HCT116 (cell line): ENCODE results near the gene PDCL2. TPM values are rescaled to one million over a fixed set of nuclear protein-coding genes. Genes with fewer than 3 reads are reported as not detected.

Experiments
- ATAC-seq: fragments of 200-7000 bp; cut with Tn5 transposase; 2 replicates; pipeline ENCODE4 v1.9.1; 2020; ENCODE audit warnings: mild to moderate bottlenecking, moderate library complexity
- BruUV-seq: library from RNA; stranded (reverse); fragments of 400-500 nt; replicated peaks from 2 replicates; lab custom pipeline; 2021; lab: Mats Ljungman, UMichigan
- CTCF ChIA-PET: fragments of 300-600 bp; sonication (Branson Sonifier 250); formaldehyde crosslinking; loops from one replicate; lab custom pipeline; 2021; ENCODE audit warnings: antibody characterized with exemption; lab: Charles Lee
- POLR2A ChIA-PET: fragments of 300-600, 350-600 bp; sonication (Branson Sonifier 250); formaldehyde crosslinking; loops from one replicate; lab custom pipeline; 2021; ENCODE audit warnings: antibody characterized with exemption; lab: Charles Lee
- RAD21 ChIA-PET, 2 experiments: fragments of 300-600 bp; sonication (Branson Sonifier 250); formaldehyde crosslinking; loops; one replicate each; lab custom pipeline; 2023; ENCODE audit warnings: low total read pairs in 2 of 2; ENCODE audit not compliant: uncharacterized antibody in 2 of 2, unreplicated experiment in 2 of 2, low non-redundant PET in 1 of 2; lab: Charles Lee
- DNase-seq: peaks from one replicate; pipeline ENCODE4 v3.0.0-alpha.2; 2010; ENCODE audit warnings: low read depth, low spot score
- H2AFZ ChIP-seq: fragments of 200-600 bp; shearing (Covaris generic), sonication (generic); 2 replicates; pipeline ENCODE4 v1.6.1; 2017; ENCODE audit warnings: low read depth, mixed run types, mixed read lengths, antibody characterized with exemption, low read length; ENCODE audit not compliant: poor library complexity, severe bottlenecking
- H3K27ac ChIP-seq: 2 replicates; pipeline ENCODE4 v1.5.1; 2012; ENCODE audit warnings: low read depth, low read length
- H3K27me3 ChIP-seq: fragments of 200-600 bp; sonication (generic); 2 replicates; pipeline ENCODE4 v1.6.1; 2016; ENCODE audit warnings: mixed run types, low read length, mixed read lengths; ENCODE audit not compliant: insufficient read depth
- H3K36me3 ChIP-seq, 2 experiments: fragments of 200-500 bp in 1 of 2; fragments of 200-600 bp in 1 of 2; sonication (Bioruptor generic) in 1 of 2; sonication (generic) in 1 of 2; 2 replicates each; pipeline versions ENCODE4 v1.5.1 to v1.6.1; 2014 to 2016; ENCODE audit warnings: low read length in 2 of 2, inconsistent platforms in 1 of 2, mixed read lengths in 1 of 2, mixed run types in 1 of 2; ENCODE audit not compliant: insufficient read depth in 2 of 2, control insufficient read depth in 1 of 2
- H3K4me1 ChIP-seq, 2 experiments: fragments of 200-600 bp in 1 of 2; sonication (generic) in 1 of 2; 2 replicates each; pipeline versions ENCODE4 v1.5.1 to v1.6.1; 2012 to 2017; ENCODE audit warnings: low read length in 2 of 2, inconsistent platforms in 1 of 2, mild to moderate bottlenecking in 1 of 2, mixed read lengths in 1 of 2, mixed run types in 1 of 2, moderate library complexity in 1 of 2; ENCODE audit not compliant: insufficient read depth in 2 of 2, control insufficient read depth in 1 of 2
- H3K4me2 ChIP-seq: fragments of 200-600 bp; sonication (generic); 2 replicates; pipeline ENCODE4 v1.6.1; 2017; ENCODE audit warnings: mixed run types, low read length, mixed read lengths
- H3K4me3 ChIP-seq, 2 experiments: fragments of 200-600 bp in 1 of 2; sonication (generic) in 1 of 2; replicated peaks in 1 of 2; 2 replicates each; pipeline ENCODE4 v1.5.1; 2011 to 2016; ENCODE audit warnings: low read length in 2 of 2, control low read depth in 1 of 2, low read depth in 1 of 2, mild to moderate bottlenecking in 1 of 2, mixed read lengths in 1 of 2, mixed run types in 1 of 2
- H3K79me2 ChIP-seq: fragments of 200-600 bp; sonication (generic); 2 replicates; pipeline ENCODE4 v1.6.1; 2017; ENCODE audit warnings: mild to moderate bottlenecking, mixed run types, low read length, moderate library complexity, mixed read lengths; ENCODE audit not compliant: insufficient read depth
- H3K9ac ChIP-seq: fragments of 200-600 bp; sonication (generic); 2 replicates; pipeline ENCODE4 v1.6.1; 2016; ENCODE audit warnings: low read length, mixed read lengths
- H3K9me2 ChIP-seq: fragments of 200-600 bp; sonication (generic), shearing (Covaris generic); 2 replicates; pipeline ENCODE4 v1.6.1; 2017; ENCODE audit warnings: mixed run types, mild to moderate bottlenecking, moderate library complexity; ENCODE audit not compliant: insufficient read depth
- H3K9me3 ChIP-seq, 2 experiments: fragments of 200-500 bp in 1 of 2; fragments of 200-600 bp in 1 of 2; sonication (Bioruptor generic) in 1 of 2; sonication (generic) in 1 of 2; 2 replicates each; pipeline ENCODE4 v1.6.1; 2014 to 2017; ENCODE audit warnings: low read length in 2 of 2, mixed read lengths in 2 of 2, inconsistent platforms in 1 of 2, low read depth in 1 of 2, mild to moderate bottlenecking in 1 of 2, mixed run types in 1 of 2, moderate library complexity in 1 of 2; ENCODE audit not compliant: control insufficient read depth in 1 of 2, insufficient read depth in 1 of 2
- H4K20me1 ChIP-seq: fragments of 200-600 bp; sonication (generic), shearing (Covaris generic); 2 replicates; pipeline ENCODE4 v1.6.1; 2017; ENCODE audit warnings: mixed run types, mild to moderate bottlenecking, moderate library complexity; ENCODE audit not compliant: insufficient read depth
- CEBPB ChIP-seq: IDR thresholded peaks from 2 replicates; pipeline ENCODE4 v1.6.1; 2012; ENCODE audit warnings: low read depth
- EZH2phosphoT487 ChIP-seq: fragments of 200-600 bp; IDR thresholded peaks from 2 replicates; pipeline ENCODE4 v1.6.1; 2018; ENCODE audit warnings: antibody characterized with exemption, borderline replicate concordance
- FOSL1 ChIP-seq: IDR thresholded peaks from 2 replicates; pipeline ENCODE4 v1.6.1; 2012; ENCODE audit warnings: low read depth
- JUND ChIP-seq: IDR thresholded peaks from 2 replicates; pipeline ENCODE4 v1.6.1; 2012
- MAX ChIP-seq: IDR thresholded peaks from 2 replicates; pipeline ENCODE4 v1.6.1; 2012
- POLR2A ChIP-seq: IDR thresholded peaks from 2 replicates; pipeline ENCODE4 v1.7.0; 2011; ENCODE audit warnings: borderline replicate concordance; ENCODE audit not compliant: insufficient read depth, insufficient read length; ENCODE audit errors: extremely low read depth
- POLR2AphosphoS5 ChIP-seq: IDR thresholded peaks from 2 replicates; pipeline ENCODE4 v1.6.1; 2011; ENCODE audit warnings: mild to moderate bottlenecking, low read depth, low read length, moderate library complexity
- RAD21 ChIP-seq: IDR thresholded peaks from 2 replicates; pipeline ENCODE4 v1.6.1; 2012; ENCODE audit warnings: low read depth, mild to moderate bottlenecking
- SIN3A ChIP-seq: IDR thresholded peaks from 2 replicates; pipeline ENCODE4 v1.6.1; 2012; ENCODE audit warnings: low read depth
- YY1 ChIP-seq: IDR thresholded peaks from 2 replicates; pipeline ENCODE4 v1.6.1; 2011; ENCODE audit warnings: low read length, low read depth, moderate library complexity, mild to moderate bottlenecking; ENCODE audit not compliant: insufficient replicate concordance; ENCODE audit errors: extremely low read depth
- ZBTB33 ChIP-seq: IDR thresholded peaks from 2 replicates; pipeline ENCODE4 v1.6.1; 2011; ENCODE audit warnings: mild to moderate bottlenecking, low read length, moderate library complexity; ENCODE audit not compliant: insufficient replicate concordance; ENCODE audit errors: extremely low read depth
- ZFX ChIP-seq: fragments of 450-650 bp; IDR thresholded peaks from 2 replicates; pipeline ENCODE4 v1.6.1; 2017
- ZNF274 ChIP-seq: fragments of 200-500 bp; sonication (Bioruptor generic); IDR thresholded peaks from 2 replicates; pipeline ENCODE4 v1.6.1; 2014; ENCODE audit warnings: mild to moderate bottlenecking, low read depth, low read length, inconsistent platforms
- intact Hi-C: fragments of 100-400 bp; cut with micrococcal nuclease; formaldehyde crosslinking; loops from 2 replicates; pipeline ENCODE4 v1.10.0; 2022
- total RNA-seq: library from RNA; stranded (reverse); gene quantifications from one replicate; pipeline ENCODE4 v1.2.1, GENCODE V29; 2021; ENCODE audit not compliant: unreplicated experiment
- TF ChIP-seq, protein P1 (sequence below): IDR thresholded peaks from 2 replicates; pipeline ENCODE4 v1.6.1; 2012; ENCODE audit warnings: low read depth

The PDCL2 gene
- total RNA-seq, 1 experiment from 2014 or later: 0.47 TPM

DNA sequence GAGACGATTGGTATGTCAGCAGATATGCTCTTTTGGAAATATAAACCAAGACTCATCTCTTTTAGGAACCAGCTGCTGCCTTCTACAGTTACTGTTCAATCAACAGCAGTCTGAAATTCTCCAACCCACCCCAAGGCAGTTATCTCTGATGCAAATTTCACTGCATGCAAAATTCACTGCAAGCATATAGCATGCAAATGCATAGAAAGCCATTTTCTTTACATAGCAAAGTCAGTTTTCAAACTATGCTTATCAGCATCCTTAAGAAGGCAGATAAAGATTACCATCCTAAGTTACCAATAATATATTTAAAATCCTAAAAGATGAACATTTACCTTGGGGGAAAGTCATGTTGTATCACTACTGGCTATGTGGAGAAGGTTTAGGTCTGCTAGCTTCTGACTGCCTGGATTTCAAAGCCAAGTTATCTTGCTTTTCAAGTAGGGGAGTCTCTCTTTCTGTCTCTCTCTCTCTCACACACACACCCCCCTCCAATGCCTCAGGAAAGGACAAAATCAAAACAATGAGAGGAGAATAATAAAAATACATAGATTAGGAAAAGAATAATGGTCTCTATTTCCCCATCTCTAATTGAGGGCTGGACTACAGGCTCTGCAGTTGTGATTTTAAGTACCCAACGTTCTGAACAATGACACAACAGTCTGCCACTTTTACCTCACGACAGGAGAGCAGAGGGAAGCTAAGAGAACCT is 42.5 kb upstream of the PDCL2 start (continued):
- TF ChIP-seq MAX: no peak
- TF ChIP-seq ZNF274: no peak
- TF ChIP-seq POLR2A: no peak
- no peak for TF ChIP-seq ZFX

DNA sequence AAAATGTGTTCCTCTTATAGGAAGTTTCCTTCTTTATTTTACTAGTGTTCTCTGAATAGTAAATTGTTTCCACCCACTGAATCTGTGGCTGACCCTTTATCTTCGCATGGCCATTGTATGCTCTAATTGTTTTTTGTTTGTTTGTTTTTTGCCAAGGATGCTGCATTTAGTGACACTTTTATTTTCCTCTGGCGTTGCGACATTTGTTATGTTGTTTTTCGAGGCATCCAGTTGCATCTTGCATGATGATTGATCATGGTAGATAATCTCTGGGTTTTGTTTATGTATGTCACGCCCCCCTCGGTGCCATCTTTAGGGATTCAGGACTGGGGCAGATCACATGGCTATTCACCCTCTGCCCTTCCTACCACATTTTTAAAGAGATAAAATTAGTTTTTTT is 41.9 kb upstream of the PDCL2 start:
- Histone ChIP-seq H4K20me1 (no peaks in the 10 kb centered on the region), H3K9me2 (no peaks in the 10 kb centered on the region), H2AFZ (no peak overlapping the region), H3K79me2 (peaks cover 63% of the 10 kb centered on the region), H3K27me3 (no peaks in the 10 kb centered on the region), H3K9me3 (no peaks in the 10 kb centered on the region), H3K9ac (no peak overlapping the region), H3K4me1 (peaks cover 22 to 34% of the 10 kb centered on the region in 2 experiments), H3K4me2 (peak overlapping the region; percentile 88; the same call in 1 of the 2 replicates), H3K4me3 (no peak overlapping the region), H3K27ac (no peak overlapping the region), H3K36me3 (no peaks in the 10 kb centered on the region)
- RAD21 ChIA-PET: no interaction called here
- BruUV-seq: no TSS peak
- CTCF ChIA-PET: no interaction called here
- DNase-seq (no peak), ATAC-seq (no peak)
- TF ChIP-seq ZNF274 (no peak), JUND (no peak), CEBPB (no peak), RAD21 (no peak), ZFX (no peak), YY1 (no peak), FOSL1 (no peak), SIN3A (no peak), EZH2phosphoT487 (no peak), POLR2AphosphoS5 (no peak), ZBTB33 (no peak), MAX (no peak)
- TF ChIP-seq, protein P1, sequence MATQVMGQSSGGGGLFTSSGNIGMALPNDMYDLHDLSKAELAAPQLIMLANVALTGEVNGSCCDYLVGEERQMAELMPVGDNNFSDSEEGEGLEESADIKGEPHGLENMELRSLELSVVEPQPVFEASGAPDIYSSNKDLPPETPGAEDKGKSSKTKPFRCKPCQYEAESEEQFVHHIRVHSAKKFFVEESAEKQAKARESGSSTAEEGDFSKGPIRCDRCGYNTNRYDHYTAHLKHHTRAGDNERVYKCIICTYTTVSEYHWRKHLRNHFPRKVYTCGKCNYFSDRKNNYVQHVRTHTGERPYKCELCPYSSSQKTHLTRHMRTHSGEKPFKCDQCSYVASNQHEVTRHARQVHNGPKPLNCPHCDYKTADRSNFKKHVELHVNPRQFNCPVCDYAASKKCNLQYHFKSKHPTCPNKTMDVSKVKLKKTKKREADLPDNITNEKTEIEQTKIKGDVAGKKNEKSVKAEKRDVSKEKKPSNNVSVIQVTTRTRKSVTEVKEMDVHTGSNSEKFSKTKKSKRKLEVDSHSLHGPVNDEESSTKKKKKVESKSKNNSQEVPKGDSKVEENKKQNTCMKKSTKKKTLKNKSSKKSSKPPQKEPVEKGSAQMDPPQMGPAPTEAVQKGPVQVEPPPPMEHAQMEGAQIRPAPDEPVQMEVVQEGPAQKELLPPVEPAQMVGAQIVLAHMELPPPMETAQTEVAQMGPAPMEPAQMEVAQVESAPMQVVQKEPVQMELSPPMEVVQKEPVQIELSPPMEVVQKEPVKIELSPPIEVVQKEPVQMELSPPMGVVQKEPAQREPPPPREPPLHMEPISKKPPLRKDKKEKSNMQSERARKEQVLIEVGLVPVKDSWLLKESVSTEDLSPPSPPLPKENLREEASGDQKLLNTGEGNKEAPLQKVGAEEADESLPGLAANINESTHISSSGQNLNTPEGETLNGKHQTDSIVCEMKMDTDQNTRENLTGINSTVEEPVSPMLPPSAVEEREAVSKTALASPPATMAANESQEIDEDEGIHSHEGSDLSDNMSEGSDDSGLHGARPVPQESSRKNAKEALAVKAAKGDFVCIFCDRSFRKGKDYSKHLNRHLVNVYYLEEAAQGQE: no peak
- intact Hi-C loops: loop anchor here (10.0 kb wide), 2 partner anchors 89 to 289 kb away; partner anchors contain the start of genes CLOCK and SRD5A3
- POLR2A ChIA-PET: no interaction called here
